ENCODE measurements around the gene CCDC184.

Gene CCDC184

DNA sequence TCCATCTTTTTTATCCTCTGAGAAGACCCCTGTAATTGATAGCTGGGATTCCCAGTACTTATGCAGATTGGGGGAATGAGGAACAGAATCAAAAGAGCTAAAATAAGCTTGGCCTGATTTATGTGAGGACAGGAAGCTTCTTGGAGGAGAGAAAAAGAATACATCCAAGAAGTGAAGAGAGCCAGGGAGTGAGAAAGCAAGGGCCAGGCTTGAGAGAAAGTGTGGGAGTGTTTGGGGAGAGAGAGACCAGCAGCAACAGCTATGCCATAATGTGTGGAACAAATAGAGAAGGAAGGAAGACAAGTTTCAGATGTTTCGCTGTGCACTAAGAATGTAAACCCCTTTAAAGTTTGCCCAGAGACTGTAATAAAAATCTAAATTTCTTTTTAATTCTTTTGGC, 4.0 kb upstream of the CCDC184 start:
- no peak for DNase-seq (ENCODE audit: low read depth in 1 of 2, low spot score in 1 of 2)

DNA sequence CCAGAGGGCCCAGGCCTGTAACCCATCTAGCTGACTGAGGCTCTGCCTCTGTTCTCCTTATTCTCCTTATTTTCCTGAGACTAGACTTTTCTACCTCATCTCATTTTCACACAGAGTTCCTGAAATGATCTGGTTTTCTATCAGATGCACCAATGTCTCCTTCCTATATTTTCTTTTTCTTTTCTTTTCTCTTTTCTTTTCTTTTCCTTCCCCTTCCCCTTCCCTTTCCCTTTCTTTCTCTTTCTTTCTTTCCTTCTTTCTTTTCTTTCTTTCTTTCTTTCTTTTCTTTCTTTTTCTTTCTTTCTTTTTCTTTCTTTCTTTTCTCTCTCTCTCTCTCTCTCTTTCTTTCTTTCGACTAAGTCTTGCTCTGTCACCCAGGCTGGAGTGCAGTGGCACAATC, 3.0 kb upstream of the CCDC184 start:
- DNase-seq (ENCODE audit: low read depth in 1 of 2, low spot score in 1 of 2), result no peak

DNA sequence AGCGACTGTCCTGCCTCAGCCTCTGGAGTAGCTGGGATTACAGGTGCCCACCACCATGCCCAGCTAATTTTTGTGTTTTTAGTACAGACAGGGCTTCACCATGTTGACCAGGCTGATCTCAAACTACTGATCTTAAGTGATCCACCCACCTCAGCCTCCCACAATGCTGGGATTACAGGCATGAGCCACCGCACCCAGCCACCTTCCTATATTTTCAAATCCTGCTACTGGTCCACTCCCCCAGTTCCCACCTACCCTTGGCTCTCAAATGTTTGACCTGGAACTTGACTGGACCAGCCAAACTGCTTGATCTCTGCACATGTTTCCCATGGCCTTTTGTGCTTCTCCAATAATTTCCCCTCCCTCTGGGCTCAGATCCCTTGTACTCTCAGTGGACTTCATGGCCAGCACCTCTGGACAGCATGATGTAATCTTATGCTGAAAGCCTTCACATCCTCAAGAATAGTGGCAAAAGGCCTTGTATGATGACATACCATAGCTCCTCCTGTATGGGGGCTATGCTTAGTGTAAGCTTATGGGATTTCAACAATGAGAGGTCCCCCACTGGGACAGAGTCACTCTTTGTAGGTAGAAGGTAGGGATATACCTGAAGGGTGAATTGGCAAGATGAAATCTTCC, 2.5 kb upstream of the CCDC184 start:
- DNase-seq (ENCODE audit: low read depth in 1 of 2, low spot score in 1 of 2), result no peak

DNA sequence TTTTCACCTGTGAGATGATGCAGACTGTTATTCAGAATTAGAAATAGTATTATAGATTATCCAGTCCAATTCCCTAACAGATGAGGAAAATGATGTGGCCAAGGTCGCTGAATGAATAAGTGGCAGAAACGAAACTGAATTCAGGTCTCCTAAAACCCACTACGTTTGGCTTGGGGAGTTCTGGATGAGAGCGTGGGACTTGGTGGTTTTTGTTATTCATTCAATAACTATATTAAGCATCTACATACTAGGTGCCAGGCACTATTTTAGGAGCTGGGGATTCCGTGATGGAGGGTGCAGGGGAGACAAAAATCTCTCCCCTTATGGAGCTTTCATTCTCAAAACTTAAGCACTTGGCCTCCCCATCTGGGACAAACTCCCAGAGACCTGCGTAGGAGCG, 813 bp upstream of the CCDC184 start:
- DNase-seq (ENCODE audit: low read depth in 1 of 2, low spot score in 1 of 2), result no peak

DNA sequence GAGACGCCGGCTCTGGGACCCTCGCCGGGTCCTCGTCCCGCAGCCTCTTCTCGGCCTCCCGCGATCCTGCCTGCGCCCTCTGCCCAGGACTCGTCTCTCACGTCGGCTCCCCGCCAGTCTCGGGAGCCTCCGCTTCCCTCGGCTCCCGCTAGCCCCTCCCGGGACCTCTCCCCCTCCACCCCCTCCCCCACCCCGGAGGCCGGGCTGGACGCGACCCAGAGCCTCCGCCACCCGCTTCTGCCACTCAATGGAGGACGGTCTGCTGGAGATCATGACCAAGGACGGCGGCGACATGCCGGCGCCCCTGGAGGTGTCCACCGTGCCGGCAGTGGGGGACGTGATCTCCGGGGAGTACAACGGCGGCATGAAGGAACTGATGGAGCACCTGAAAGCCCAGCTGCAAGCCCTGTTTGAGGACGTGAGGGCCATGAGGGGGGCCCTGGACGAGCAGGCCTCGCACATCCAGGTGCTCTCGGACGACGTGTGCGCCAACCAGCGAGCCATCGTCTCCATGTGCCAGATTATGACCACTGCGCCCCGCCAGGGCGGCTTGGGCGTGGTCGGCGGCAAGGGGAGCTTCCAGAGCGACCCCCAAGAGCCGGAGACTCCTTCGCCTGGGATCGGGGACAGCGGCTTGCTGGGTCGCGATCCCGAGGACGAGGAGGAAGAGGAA, 568 bp downstream of the CCDC184 start:
- peak in 1 of 2 donors; percentile 9 for DNase-seq (ENCODE audit: low read depth in 1 of 2, low spot score in 1 of 2)

DNA sequence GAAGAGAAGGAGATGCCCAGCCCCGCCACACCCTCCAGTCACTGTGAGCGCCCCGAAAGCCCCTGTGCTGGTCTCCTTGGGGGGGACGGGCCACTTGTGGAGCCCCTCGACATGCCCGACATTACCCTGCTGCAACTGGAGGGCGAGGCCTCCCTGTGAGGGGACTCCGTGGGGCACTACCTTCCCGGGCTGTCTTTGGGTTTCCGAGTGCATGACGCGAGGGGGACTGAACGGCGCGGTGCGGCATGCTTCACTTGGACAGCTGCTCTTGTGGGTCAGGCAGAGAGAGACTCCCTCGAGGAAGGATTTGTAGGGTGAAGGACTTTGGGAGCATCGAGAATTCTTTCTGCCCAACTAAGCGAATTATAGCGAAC, 1.1 kb downstream of the CCDC184 start:
- DNase-seq (ENCODE audit: low read depth in 1 of 2, low spot score in 1 of 2), result no peak

DNA sequence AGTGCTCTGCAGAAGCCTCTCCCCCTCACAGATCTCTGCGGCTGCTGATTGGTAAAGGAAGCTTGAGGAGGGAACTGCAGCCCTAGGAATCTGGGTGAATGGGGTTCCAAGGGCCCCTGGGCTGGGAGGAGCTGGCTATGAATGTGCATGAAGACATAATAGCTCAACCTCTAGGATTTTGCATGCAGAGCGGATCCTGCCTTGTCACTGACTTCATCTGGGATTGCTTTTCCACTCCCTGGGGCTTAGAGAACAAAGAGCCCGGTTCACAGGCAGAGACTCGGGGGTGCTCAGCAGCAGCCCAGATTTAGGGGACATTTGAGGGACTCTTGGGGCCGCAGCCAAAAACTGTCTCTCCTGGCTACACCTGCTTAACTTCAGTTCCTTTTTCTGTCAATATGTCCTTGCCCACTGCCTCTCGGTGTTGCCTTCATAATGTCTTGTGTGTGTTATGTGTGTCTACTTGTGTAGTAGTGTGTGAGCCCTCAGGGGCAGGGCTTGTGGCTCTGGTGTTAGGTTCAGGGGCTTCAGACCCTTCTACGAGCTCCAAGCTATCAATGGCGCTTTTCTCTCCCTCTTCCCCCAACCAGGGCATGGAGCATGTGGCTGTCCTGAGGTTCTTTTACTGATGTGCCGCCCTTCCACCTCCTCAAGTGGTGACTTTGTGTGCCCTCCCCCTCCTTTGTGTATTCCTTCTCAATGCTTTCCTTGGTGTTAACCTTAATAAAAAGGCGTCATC, 1.9 kb downstream of the CCDC184 start:
- no peak for DNase-seq (ENCODE audit: low read depth in 1 of 2, low spot score in 1 of 2)

DNA sequence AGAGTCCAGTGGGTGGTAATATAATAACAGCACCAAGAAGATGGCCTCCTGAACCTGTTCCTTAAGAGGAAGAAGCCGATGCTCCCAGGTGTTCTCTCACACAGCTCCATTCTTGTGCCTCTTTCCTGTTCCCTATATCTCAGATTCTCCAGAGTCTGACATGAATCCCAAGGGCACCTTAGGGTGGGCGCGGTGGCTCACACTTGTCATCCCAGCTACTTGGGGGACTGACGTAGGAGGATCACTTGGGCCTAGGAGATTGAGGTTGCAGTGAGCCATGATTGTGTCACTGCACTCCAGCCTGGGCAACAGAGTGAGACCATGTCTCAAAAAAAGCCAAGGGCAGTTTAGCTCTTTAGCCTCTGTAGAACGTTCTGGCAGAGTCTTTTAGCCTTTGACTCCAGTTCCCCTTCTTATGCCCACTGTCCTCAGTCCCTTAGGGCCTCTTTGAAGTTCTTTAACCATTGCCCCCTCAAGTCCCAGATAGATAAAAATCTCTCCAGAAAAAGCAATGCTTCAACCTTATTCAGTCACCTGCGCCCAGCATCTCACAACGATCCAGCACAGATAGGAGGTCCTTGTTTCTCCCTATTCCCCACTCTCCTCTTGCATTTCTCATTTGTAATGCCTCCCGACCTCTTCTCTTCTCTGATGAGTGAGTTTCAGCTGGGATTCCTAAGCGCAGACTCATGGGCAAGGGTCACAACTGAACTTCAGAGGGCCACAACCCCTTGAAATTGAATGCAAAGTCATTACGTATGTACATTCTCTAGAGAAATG, 4.7 kb downstream of the CCDC184 start:
- no peak for DNase-seq (ENCODE audit: low read depth in 1 of 2, low spot score in 1 of 2)

DNA sequence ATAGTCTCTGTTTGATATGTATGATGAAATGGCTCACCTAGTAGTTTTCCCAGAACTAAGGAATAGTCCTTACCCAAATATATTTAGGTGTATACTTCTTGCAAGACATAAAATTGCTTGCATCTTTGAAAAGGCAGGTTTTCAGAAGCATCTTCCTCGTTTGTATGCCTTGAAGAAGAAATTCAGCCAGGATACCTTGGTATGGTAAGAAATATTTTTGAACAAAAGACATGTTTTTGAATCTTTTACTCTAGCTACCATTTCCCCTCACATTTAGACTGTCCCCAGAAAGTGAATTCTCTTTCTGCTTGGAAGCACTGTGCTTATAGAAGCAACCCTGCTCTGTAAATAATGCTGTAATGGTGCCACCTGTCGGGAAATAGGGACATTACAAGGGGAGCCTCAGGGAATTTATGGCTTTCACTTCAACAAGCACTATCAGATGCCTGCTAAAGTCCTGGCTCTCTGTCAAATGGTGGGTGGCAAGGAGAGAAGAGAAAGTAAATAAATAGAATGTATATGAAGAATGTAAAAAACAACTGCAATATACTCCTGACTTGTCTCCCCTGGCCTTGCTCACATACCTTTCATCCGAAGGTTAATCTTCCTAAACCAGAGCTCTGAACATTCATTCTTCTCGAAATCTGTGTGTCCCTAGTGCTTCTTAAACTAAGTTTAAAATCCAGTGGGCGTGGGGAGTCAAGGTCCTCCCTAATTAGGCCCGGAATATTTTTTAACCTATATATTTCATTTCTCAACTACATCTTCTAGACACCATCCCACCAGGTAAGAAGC, 6.1 kb downstream of the CCDC184 start:
- DNase-seq (ENCODE audit: low read depth in 1 of 2, low spot score in 1 of 2), result peak; percentile 44 to 47

DNA sequence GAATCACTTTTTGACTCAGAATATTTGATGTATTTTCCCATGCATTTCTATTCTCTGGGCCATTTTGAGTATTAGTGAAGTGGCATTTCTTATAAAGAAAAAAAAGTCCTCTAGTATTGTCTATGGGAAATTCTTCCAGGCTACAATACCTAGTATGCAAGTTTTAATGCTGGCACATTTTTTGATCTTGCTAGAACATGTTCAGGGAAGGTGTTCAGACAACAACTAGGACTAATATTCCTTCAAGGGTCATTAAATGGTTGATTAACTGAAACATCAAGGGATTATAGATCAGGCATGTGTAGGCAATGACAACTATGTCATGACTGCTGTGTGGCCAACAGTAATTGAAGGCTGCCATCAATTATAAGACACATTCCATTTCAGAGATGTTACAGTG, 7.7 kb downstream of the CCDC184 start:
- no peak for DNase-seq (ENCODE audit: low read depth in 1 of 2, low spot score in 1 of 2)

DNA sequence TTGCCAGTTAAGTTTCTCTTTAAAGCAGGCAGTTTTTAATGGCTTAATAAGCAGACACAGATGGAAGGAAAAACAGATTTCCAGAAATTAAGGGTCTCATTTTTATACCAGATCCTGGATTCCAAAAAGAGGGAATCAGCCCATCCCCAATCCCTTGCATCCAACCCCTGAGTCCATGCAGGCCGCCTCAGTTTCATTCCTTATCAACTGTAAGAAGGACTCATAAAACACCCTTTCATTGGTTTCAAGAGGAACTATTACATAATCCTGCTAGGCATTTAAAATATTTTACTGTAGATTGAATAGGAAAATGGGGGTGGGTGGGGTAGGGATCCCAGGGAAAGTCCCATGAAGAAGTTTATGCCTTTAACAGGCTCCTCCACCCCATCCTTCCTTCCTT, 9.4 kb downstream of the CCDC184 start:
- no peak for DNase-seq (ENCODE audit: low read depth in 1 of 2, low spot score in 1 of 2)

DNA sequence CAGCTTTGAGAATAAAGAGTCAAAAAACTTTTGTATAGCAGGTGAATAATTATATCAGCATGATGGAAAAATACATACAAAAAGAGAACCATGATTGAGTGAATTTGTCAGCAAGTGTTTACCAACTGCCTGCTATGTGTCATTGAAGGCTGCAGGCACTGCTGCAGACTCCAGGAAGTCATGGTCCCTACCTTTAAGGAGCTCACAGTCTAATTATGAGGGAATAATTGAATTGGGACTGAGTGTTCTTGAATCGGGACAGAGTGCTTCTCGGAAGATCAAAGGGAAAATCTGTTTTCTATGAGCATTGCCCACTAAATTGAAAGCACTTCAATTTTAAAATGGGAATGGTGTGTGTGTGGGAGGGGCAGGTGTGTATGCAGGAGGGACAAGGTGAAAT, 10.2 kb downstream of the CCDC184 start:
- DNase-seq (ENCODE audit: low read depth in 1 of 2, low spot score in 1 of 2), result no peak

DNA sequence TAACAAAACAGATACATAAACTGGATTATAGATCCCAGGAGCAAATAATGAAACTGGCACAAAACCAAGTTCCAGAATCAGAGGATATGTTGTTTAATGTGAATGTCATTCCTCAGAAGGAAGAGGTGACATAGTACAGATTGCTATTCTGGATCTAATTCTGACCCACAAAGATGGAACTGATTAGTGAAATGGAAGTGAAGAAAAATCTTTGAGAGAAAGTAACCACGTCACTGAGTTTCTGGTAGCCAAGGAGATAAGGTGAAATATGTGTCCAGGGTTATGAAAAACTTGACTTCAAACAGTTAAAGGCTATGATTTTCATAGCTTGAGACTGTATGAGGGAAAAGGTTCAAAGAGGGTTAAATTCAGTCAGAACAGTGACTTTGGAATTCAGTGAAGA, 11.4 kb downstream of the CCDC184 start:
- no peak for DNase-seq (ENCODE audit: low read depth in 1 of 2, low spot score in 1 of 2)

DNA sequence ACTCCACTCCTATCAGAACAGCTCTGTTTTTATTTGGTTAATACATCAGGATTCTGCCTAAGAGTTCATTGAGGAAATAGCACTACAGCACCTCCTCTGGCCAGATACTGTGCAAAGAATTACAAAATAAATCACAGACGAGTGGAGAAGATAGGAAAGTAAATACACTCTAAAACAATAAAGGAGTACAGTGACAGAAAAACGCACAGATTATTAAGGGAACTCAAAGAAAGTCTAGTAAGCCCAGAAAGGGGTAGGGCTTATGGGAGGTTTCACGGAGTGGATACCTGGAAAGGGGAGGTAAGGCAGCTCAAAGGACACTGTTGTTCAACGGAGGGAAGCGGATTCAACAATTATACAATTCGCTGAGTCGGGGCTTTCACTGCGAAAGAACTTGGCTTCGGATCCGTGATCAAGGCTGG, 14.1 kb downstream of the CCDC184 start:
- no peak for DNase-seq (ENCODE audit: low read depth in 1 of 2, low spot score in 1 of 2)

DNA sequence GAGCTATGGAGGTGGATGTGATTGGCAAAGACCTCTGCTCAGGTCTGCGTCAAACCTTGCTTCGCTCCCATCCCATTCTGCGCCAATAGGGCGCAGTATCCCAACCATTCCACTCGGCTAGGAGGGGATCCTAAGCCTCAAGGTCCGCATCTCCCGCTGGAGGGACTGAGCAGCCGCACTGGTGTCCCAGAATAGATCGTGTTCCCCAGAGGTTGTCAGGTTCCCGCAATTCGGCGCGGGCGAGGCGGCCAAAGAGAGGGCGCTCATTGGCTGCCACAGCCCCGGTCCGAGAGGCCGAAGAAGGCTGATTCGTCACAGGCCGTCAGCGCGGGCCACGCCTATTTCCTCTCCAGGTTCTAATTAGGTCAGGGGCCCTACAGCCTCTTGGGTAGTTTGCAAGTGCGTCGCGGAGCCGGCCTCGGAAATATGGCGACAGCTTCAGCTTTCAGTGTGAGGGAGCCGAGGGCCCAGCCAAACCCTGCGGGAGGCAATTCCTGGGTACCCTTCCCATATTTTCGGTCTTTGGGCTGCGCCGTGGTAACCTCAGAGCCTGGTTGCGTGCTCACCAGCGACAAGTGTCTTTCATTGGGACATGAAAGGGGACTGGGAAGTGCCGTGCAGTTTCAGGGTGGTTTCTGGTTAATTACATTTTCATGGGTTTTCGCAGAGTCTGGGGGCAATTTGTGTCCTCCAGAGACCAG, 14.7 kb downstream of the CCDC184 start:
- peak; percentile 76 to 78 for DNase-seq (ENCODE audit: low read depth in 1 of 2, low spot score in 1 of 2)

DNA sequence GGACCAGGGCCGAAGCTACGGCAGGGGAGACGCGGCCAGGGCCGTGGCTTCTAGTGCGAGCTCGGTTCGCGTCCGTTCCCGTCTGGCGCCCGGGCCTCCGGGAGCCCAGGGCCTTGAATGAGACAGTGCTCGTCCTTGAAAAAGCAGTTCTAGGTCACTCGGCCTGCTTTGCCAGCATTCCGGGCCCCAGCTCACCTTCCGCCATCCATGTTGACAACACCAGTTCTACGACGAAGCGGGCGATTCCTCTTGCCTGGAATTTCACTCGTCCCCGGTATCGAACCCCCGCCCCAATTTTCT, 15.2 kb downstream of the CCDC184 start:
- no peak for DNase-seq (ENCODE audit: low read depth in 1 of 2, low spot score in 1 of 2)

DNA sequence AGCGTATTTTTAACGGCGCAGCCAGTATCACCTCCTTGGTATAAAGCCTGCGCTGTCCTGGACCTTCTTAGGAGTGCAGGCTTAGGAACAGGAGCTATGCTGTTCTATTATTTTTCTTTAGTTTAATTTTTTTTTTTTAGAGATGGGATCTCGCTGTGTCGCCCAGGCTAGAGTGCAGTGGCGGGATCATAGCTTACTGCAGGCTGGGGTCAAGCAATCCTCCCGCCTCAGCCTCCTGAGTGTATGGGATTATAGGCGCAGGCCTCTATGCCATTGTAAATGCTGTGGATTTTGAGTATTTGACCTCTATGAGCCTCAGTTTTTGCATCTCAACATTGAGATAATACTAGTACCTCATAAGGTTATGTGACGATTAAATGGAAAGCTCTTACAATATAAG, 15.5 kb downstream of the CCDC184 start:
- DNase-seq (ENCODE audit: low read depth in 1 of 2, low spot score in 1 of 2), result no peak

DNA sequence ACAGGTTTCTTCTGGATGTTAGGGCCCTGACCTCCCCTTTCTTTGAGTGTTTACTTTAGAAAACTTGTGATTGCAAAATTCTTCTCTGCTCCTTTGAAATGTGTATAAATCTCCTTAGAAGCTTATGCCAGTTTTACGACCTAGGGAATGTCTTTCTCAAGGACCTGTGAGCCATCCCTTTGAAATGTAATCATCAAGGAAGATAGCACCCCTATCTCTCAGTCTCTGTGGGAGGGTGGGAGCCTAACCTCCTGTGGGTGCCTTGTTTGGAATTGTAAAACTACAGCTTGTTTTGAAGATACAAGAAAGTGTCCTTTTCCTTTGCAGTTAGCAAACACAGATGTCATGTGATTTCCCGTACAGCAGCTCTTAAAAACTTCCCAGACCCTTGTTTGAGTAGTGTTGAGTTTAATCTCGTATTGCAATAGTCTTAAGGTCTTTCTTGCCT, 16.4 kb downstream of the CCDC184 start:
- DNase-seq (ENCODE audit: low read depth in 1 of 2, low spot score in 1 of 2), result no peak

DNA sequence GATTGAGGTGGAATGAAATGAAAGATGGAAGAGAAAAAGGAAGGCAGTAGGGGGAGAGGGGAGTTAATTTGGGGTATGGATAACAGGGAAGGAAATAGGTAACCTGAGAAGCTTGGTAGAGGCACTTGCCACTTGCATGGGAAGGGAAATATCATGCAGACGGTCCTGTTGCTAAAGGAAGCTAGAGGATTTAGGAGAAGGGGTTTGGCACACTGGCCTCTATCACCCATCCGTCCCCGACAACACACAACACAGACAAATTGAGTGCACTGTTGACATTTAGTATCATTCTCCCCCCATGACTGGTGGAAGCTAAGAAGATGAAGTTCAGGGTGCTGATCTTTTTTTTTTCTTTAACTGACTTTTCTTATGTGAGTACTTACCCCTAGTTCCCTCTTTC, 17.6 kb downstream of the CCDC184 start:
- DNase-seq (ENCODE audit: low read depth in 1 of 2, low spot score in 1 of 2), result no peak

DNA sequence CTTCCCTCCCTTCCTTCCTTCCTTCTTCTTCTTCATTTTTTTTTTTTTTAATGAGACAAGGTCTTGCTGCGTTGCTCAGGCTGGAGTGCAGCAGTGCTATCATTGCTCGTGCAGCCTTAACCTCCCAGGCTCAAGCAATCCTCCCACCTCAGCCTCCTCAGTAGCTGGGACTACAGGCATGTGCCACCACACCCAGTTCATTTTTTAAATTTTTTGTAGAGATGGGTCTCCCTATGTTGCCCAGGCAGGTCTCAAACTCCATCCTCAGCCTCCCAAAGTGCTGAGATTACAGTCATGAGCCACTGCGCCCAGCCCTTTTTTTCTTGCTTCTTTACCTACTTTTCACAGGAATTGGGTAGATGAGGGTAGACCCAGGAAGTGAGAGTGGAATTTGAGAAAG, 18.1 kb downstream of the CCDC184 start:
- no peak for DNase-seq (ENCODE audit: low read depth in 1 of 2, low spot score in 1 of 2)
